GM12878 (cell line): ENCODE results near the gene COBLL1.

ENCODE experiments used
- BRCA1 ChIP-seq: IDR thresholded peaks from 2 replicates; pipeline ENCODE4 v1.6.1; 2011; ENCODE audit warnings: low read depth, low read length, improper control_type of control experiment
- IRF4 ChIP-seq: IDR thresholded peaks from 2 replicates; pipeline ENCODE4 v1.6.1; 2011; ENCODE audit warnings: low read depth, low read length
- JUNB ChIP-seq: IDR thresholded peaks from 2 replicates; pipeline ENCODE4 v1.6.1; 2016; ENCODE audit warnings: antibody characterized with exemption, mild to moderate bottlenecking
- JUND ChIP-seq: IDR thresholded peaks from 2 replicates; pipeline ENCODE4 v1.6.1; 2012; ENCODE audit warnings: low read depth, mild to moderate bottlenecking, low read length, improper control_type of control experiment, moderate library complexity
- MXI1 ChIP-seq: fragments of 150-350 bp; IDR thresholded peaks from 2 replicates; pipeline ENCODE4 v1.6.1; 2011; ENCODE audit warnings: low read depth, mild to moderate bottlenecking, inconsistent platforms, low read length, improper control_type of control experiment
- POLR2AphosphoS5 ChIP-seq: IDR thresholded peaks from 2 replicates; pipeline ENCODE4 v1.6.1; 2011; ENCODE audit warnings: mild to moderate bottlenecking, low read length, inconsistent platforms
- SMARCA5 ChIP-seq: fragments of 450-650 bp; IDR thresholded peaks from 2 replicates; pipeline ENCODE4 v1.6.1; 2017; ENCODE audit warnings: mild to moderate bottlenecking
- SMC3 ChIP-seq: IDR thresholded peaks from 2 replicates; pipeline ENCODE4 v1.6.1; 2011; ENCODE audit warnings: low read length, improper control_type of control experiment, borderline replicate concordance
- SRF ChIP-seq, 2 experiments: IDR thresholded peaks; 2 replicates each; pipeline ENCODE4 v1.6.1; 2011; ENCODE audit warnings: low read depth in 2 of 2, low read length in 2 of 2, mild to moderate bottlenecking in 1 of 2, moderate library complexity in 1 of 2
- TARDBP ChIP-seq: IDR thresholded peaks from 2 replicates; pipeline ENCODE4 v1.6.1; 2016; ENCODE audit warnings: borderline replicate concordance
- TCF7 ChIP-seq: IDR thresholded peaks from 2 replicates; pipeline ENCODE4 v1.6.1; 2014; ENCODE audit warnings: antibody characterized with exemption, borderline replicate concordance
- ZZZ3 ChIP-seq: IDR thresholded peaks from 2 replicates; pipeline ENCODE4 v1.6.1; 2011; ENCODE audit warnings: low read depth; ENCODE audit not compliant: control insufficient read depth, insufficient read length
- TF ChIP-seq, protein P1 (sequence below), 3 experiments: IDR thresholded peaks in 2 of 3; conservative IDR thresholded peaks in 1 of 3; 2 replicates each; pipeline ENCODE4 v1.5.1; 2011; ENCODE audit warnings: low read depth in 3 of 3, low read length in 3 of 3, mild to moderate bottlenecking in 3 of 3, control low read depth in 2 of 3, moderate library complexity in 2 of 3, inconsistent platforms in 1 of 3, mixed read lengths in 1 of 3; ENCODE audit not compliant: control insufficient read depth in 2 of 3, insufficient read depth in 1 of 3; ENCODE audit errors: extremely low read depth in 1 of 3

DNA sequence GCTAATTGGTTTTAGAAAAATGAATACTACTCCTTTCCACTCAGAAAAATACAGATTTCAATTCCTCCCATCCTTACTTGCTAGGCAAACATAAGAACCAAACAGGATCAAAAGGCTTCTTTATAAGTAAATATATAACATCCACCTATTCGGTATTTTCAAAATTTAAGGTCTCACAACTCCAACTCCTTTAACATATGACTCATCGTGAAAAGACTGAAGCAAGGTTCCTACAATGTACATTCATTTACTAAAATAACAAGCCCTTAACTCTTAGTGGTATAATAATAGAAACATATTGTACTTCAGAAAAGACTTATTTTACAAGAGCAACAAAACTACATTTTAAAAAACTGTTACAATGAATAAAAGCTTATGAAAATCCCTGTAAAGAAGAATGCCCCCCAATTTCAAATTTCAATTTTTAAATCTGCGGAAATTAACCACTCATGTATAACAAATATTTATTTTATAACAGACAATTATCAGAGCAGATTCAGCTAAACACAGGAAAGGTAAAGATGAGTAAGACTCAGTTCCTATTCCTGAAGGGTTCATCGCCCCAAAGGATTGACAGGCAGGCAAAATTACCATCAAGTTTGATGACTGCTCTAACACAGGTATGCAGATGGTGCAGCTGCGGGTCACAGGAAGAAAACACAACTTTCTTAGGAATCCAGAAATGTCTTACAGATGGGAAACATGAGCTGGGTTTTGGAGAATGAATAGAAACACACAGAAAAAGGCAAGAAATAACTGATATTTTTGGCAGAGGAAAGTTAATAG lies 96.4 kb downstream of the COBLL1 start:
- TF ChIP-seq BRCA1 (no peak), JUND (no peak), IRF4 (no peak), TARDBP (no peak), POLR2AphosphoS5 (no peak), ZZZ3 (no peak), SRF (IDR thresholded peaks at IDR 0.05; ENCODE audit: low read depth in 2 of 2, low read length in 2 of 2) (no peak), MXI1 (no peak), TCF7 (no peak), JUNB (no peak), SMC3 (no peak), SMARCA5 (no peak)
- TF ChIP-seq, protein P1, sequence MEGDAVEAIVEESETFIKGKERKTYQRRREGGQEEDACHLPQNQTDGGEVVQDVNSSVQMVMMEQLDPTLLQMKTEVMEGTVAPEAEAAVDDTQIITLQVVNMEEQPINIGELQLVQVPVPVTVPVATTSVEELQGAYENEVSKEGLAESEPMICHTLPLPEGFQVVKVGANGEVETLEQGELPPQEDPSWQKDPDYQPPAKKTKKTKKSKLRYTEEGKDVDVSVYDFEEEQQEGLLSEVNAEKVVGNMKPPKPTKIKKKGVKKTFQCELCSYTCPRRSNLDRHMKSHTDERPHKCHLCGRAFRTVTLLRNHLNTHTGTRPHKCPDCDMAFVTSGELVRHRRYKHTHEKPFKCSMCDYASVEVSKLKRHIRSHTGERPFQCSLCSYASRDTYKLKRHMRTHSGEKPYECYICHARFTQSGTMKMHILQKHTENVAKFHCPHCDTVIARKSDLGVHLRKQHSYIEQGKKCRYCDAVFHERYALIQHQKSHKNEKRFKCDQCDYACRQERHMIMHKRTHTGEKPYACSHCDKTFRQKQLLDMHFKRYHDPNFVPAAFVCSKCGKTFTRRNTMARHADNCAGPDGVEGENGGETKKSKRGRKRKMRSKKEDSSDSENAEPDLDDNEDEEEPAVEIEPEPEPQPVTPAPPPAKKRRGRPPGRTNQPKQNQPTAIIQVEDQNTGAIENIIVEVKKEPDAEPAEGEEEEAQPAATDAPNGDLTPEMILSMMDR (IDR thresholded peaks at IDR 0.05 in 2 of 3, conservative IDR thresholded peaks at IDR 0.05 in 1 of 3; ENCODE audit: control insufficient read depth in 2 of 3, extremely low read depth in 1 of 3, insufficient read depth in 1 of 3, low read depth in 3 of 3, low read length in 3 of 3) = no peak
